Measurements from ENCODE around the gene CLCA1. TPM values are rescaled to one million over a fixed set of nuclear protein-coding genes. Genes with fewer than 3 reads are reported as not detected.
"Not testable (repeated sequence)": the region's sequence is repeated elsewhere in the genome, so short reads cannot be mapped to it uniquely, and the experiment has no call there.

The CLCA1 gene
- total and polyA plus RNA-seq, 3 donors from 2014 or later, result 0.12 to 0.88 (median 0.55) TPM

DNA sequence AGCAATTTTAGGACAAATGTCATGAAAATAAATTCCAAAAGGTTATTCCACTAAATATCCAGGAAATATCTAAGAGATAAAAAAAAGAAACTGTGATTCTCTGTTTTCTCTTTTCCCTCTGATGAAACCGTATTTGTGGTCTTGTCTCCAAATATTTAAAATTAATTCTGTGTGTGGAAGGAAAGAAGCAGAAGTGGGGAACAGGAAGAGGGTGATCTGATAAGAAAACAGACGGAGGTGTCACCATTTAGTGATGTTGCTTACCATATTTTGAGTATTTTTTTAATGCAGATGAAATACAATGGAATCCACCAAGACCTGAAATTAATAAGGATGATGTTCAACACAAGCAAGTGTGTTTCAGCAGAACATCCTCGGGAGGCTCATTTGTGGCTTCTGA is 29.6 kb downstream of the CLCA1 start:
- TF ChIP-seq, protein P1, sequence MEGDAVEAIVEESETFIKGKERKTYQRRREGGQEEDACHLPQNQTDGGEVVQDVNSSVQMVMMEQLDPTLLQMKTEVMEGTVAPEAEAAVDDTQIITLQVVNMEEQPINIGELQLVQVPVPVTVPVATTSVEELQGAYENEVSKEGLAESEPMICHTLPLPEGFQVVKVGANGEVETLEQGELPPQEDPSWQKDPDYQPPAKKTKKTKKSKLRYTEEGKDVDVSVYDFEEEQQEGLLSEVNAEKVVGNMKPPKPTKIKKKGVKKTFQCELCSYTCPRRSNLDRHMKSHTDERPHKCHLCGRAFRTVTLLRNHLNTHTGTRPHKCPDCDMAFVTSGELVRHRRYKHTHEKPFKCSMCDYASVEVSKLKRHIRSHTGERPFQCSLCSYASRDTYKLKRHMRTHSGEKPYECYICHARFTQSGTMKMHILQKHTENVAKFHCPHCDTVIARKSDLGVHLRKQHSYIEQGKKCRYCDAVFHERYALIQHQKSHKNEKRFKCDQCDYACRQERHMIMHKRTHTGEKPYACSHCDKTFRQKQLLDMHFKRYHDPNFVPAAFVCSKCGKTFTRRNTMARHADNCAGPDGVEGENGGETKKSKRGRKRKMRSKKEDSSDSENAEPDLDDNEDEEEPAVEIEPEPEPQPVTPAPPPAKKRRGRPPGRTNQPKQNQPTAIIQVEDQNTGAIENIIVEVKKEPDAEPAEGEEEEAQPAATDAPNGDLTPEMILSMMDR (IDR thresholded peaks at IDR 0.05), result no peak
- TF ChIP-seq POLR2A (IDR thresholded peaks at IDR 0.05), result no peak
- Histone ChIP-seq H3K27ac (no peak overlapping the region), H3K4me3 (no peak overlapping the region), H3K9me3 (no peaks in the 10 kb centered on the region), H3K4me1 (no peaks in the 10 kb centered on the region), H3K36me3 (ENCODE audit: low read depth, missing control alignments) (no peaks in the 10 kb centered on the region), H3K27me3 (no peaks in the 10 kb centered on the region)
- DNase-seq, result no peak
- intact Hi-C loops (cut with DNase I; ENCODE audit: low total_unique reads), result no loop called here
- WGBS, 2 donors, result 86 to 89% methylated on average over 3 of the region's 3 CpGs

DNA sequence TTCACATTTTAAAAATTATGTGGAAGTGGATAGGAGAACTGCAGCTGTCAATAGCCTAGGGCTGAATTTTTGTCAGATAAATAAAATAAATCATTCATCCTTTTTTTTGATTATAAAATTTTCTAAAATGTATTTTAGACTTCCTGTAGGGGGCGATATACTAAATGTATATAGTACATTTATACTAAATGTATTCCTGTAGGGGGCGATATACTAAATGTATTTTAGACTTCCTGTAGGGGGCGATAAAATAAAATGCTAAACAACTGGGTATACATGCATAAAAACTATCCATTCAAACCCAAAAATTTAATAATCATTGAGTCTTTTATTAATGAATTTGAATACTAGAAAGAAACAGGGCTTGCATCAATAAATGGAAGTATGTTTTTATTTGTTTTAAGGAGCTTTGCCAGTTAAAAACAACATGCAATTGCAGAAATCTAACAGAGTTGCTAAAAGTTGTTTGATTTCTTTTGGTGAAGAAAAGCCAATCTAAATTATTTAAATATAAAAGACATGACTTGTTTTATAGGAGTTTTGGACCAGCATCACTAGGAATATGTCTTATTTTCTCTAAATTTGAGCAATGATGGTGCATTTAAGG is 31.4 kb downstream of the CLCA1 start:
- DNase-seq, result no peak
- intact Hi-C loops (cut with DNase I; ENCODE audit: low total_unique reads), result no loop called here
- no peaks in the 10 kb centered on the region for H3K27me3 ChIP-seq
- 27 to 34% methylated on average over 3 of the region's 3 CpGs for WGBS, 2 donors
- H3K4me3 ChIP-seq, result no peak overlapping the region
- no peaks in the 10 kb centered on the region for H3K36me3 ChIP-seq (ENCODE audit: low read depth, missing control alignments)
- no peak overlapping the region for H3K27ac ChIP-seq
- H3K9me3 ChIP-seq, result no peaks in the 10 kb centered on the region
- no peaks in the 10 kb centered on the region for H3K4me1 ChIP-seq
- TF ChIP-seq POLR2A (IDR thresholded peaks at IDR 0.05), result no peak
- TF ChIP-seq, protein P1 (IDR thresholded peaks at IDR 0.05), result peak; percentile 65 to 99 (median 69)

DNA sequence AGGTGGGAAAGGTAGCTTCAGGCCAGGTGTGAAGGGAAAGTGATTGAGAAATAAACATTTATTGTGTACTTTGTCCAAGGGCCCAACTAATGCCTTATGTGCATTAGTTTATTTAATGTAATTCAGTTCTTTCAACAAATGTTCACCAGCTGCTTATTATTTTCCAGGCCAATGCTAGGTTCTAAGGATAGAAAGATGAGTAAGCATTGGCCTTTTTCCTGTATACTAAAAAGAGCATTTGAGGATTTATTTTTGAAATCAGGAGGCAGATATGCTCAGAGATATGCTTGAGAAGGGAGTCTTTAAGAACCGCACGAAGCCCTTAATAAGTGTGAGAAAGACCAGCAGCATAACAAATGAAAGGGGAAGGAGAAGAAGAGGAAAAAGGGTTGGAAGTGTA is 32.0 kb downstream of the CLCA1 start:
- Histone ChIP-seq H3K27me3 (no peaks in the 10 kb centered on the region), H3K36me3 (ENCODE audit: low read depth, missing control alignments) (no peaks in the 10 kb centered on the region), H3K4me1 (no peaks in the 10 kb centered on the region), H3K4me3 (no peak overlapping the region), H3K27ac (no peak overlapping the region), H3K9me3 (no peaks in the 10 kb centered on the region)
- TF ChIP-seq POLR2A (IDR thresholded peaks at IDR 0.05), result no peak
- TF ChIP-seq, protein P1 (IDR thresholded peaks at IDR 0.05), result no peak
- intact Hi-C loops (cut with DNase I; ENCODE audit: low total_unique reads), result no loop called here
- WGBS, 2 donors, result 77 to 83% methylated on average over 2 of the region's 2 CpGs
- DNase-seq, result no peak

DNA sequence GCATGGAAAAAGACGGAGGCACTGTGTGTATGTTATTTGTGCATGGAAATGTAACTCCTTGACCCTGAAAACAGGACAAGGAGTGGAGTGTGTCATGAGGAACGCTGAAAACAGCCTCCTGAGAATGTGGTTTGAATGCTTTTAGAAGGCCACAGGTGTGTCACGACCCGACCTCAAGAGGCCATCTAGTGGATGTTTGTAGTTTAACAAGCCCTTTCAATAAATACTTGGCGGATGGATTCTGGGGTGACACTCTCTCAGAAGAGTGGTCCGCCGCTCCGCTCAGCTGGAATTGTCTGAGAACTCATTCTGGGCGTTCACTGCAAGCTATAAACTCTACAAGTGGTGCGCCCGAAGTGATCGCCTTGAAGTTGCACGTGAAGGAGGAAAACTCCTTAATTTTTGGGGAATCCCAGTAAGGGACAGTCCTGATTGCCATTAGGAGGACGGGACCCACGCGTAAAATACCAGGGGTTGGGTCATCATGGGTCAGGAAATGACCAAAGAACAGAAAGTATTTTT is 33.5 kb downstream of the CLCA1 start:
- 44 to 49% methylated on average over 16 of the region's 16 CpGs for WGBS, 2 donors
- H3K36me3 ChIP-seq (ENCODE audit: low read depth, missing control alignments); intact Hi-C loops (cut with DNase I; ENCODE audit: low total_unique reads); H3K27me3 ChIP-seq; H3K9me3 ChIP-seq; H3K4me1 ChIP-seq: not testable (repeated sequence)
- DNase-seq, result peak; percentile 62
- H3K4me3 ChIP-seq, result peak overlapping the region; percentile 48 to 62
- TF ChIP-seq, protein P1 (IDR thresholded peaks at IDR 0.05), result peak in 2 of 3 experiments; percentile 43 to 66
- peak overlapping the region in 1 of 2 donors; percentile 78 for H3K27ac ChIP-seq

Data from testis (tissue), 3 donors.